NK-92 (cell line): Measurements from ENCODE around the gene SPAG16.
"Not testable (repeated sequence)": the region's sequence is repeated elsewhere in the genome, so short reads cannot be mapped to it uniquely, and the experiment has no call there.

Experiments
- DNase-seq: peaks from one replicate; lab custom pipeline; 2025; ENCODE audit not compliant: unreplicated experiment; lab: John Stamatoyannopoulos, UW

The SPAG16 gene

DNA sequence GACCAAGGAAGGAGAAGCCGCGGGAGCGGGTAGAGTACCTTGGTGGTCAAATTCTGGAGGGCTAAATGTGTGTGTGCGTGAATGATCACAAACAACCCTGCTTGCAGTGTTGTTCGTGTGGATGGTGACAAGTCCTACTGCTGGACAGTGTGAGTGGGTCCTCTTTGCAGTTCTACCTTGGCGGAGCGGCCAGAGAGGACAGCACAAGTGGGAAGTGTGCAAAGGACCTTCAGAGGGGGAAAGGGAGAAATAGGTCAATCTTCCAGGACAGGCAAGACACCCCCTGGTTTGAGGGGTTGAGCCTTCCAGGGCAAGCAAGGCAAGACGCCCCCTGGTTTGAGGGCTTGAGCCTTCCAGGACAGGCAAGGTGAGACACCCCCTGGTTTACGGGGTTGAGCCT, 122.8 kb downstream of the SPAG16 start:
- not testable (repeated sequence) for DNase-seq

DNA sequence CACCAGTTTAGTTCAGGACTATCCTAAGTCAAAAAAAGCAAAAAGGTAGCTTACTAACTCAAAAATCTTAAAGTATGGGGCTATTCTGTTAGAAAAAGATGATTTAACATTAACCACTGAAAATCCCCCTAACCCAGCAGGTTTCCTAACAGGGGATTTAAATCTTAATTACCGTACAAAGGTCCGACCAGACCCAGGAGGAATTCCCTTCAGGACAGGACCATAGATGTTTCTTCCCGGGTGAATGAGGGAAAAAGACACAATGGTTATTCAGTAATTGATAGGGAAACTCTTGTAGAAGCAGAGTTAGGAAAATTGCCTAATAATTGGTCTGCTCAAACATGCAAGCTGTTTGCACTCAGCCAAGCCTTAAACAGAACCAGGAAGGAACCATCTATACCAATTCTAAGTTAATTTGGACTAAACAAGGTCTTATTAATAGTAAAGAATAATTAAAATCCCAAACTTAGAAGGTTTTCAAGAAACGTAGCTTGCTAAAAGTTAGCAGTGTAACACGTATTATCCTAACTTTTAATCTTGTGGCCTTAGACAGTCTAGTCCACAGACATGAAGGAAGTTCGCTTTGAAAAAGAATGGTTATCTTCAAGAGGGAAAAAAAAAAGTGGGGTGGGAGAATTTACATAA, 124.3 kb downstream of the SPAG16 start:
- not testable (repeated sequence) for DNase-seq

DNA sequence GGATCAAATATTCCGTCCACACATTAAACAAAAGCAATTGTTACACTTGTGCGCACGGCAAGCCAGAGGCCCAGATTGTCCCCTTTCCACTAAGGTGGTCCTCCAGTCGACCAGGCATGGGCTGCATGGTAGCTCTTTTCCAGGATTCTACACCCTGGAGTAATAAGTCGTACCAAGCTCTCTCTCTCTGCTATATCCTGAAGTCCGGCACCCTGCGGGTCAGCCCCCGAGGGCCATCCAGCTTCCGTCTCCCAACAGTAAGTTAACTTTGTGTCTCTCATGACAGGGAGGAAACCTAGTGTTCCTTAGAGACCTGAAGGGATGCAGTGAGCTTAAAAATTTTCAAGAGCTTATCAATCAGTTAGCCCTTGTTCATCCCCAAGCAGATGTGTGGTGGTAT, 126.4 kb downstream of the SPAG16 start:
- DNase-seq: not testable (repeated sequence)

DNA sequence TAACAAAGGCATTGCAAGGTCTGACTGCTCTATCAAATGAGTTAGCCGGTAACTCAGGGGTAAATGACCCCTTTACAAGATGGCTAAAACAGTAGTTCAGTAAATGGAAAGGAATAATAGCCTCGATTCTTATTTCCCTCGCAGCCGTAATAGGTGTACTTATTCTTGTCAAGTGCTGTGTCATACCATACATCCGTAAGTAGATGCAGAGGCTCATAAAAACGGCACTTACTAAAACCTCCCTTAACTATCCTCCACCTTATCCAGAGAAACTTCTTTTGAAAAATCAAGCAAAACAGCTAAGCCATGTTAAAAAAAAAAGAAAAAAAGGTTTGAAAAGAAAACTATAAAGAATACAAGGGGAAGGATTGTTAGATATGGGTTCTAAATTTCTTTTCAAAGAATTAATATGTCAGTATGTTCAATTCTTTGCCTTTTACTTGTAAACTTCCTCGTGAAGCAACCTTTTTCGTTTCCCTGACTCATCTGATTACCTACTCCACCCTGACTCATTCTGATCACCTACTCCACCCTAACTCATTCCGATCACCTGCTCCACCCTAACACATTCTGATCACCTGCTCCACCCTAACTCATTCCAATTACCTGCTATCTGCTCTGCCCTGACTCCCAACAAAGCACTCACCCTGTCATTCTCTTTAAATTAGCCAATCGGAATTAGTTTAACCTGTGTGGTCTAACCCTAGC, 127.5 kb downstream of the SPAG16 start:
- DNase-seq: no peak

DNA sequence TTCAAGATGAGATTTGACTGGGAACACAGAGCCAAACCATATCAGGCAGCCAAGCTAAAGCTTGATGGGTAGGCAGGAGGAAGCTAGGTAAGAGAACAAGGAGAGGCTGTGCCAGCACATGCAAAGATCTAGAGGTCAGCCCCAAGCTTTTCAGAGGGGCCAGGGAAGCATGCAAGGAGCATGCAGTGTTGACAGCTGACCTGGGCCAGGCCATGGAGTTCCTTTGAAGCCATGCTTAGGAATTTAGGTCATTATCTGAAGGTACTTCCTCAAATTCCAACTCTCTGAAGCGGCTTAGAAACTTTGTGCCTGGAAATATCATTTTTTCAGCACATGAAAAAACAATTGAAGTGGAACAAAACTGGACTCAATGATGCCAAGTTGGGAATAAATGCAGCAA, 130.8 kb downstream of the SPAG16 start:
- no peak for DNase-seq

DNA sequence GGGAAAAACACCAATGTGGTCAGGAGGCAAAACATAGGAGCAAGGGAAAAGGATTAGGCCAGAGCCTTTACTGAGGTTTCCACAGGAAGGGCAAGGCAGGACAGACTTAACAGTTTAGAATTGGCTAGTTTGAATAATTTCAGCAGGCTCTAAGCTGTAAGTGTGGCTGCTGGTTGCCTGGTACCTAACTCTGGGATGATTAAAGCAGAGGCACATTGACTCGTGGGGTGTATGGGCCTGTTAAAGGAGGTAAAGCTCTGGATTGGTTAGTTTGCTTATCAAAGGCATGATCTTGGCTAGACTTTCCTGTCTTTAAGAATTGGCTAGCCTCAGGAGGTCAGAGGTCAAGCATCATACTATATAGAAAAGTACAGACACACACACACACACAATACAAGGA, 132.6 kb downstream of the SPAG16 start:
- no peak for DNase-seq

DNA sequence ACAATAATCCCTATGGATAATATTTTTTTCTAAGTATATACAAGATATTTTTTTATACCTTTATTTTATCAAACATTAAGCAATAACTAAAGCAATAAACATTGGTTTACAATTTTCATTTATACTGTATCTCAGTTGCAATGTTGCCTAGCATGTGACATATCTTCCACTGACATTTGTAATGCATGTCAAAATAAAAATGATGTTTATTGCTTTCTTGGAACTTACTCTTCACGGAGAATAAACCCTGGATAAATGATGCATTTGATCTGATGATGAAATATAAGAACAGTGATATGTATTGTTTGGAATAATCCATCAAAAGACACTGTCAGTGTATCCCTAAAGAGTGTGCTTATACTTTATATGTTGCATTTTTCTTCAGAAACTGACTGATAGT, 135.7 kb downstream of the SPAG16 start:
- DNase-seq: no peak

DNA sequence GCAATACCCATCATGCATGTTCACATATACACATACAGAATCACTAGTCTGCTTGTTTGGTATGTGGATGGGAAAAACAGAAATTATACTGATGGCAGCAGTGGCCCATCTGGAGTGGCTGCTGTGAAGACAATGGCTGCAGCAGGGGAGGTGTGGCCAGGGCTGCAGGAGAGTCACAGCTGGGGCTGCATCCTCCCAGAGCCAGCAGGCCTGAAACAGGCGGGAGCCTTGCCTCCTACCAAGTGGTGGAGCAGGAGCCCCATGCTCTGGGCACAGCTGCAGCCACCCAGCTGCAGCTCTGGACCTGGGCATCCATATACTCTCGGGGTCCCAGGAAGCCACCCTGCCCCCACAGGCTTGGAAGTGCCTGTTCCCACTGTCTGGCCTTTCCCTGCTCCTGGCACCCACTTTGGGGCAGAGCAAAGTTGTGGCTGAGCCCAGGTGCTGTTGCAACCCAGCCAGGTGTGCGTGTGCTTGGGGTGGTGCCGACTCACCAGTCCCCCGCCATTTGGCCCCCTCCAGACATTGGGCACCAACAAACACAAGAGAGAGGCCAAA, 136.6 kb downstream of the SPAG16 start:
- no peak for DNase-seq

DNA sequence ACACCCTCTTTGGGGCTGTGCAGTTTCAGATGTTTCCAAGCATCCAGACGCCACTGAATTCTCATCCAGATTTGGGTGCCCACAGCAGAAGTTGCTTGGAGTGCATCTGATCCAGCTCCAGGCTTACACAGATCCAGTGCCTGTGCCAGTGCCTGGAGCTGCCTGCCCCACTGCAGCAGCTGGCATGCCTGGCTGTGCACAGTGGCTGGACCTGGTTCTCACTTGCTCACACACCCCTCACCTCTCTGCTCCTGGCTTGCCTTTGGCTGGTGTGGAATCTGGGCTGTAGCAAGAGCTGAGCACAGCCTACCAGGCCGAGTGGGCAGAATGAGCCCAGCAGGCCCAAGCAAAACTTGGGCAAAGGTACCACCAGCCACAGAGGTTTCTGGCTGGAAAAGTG, 137.9 kb downstream of the SPAG16 start:
- no peak for DNase-seq

DNA sequence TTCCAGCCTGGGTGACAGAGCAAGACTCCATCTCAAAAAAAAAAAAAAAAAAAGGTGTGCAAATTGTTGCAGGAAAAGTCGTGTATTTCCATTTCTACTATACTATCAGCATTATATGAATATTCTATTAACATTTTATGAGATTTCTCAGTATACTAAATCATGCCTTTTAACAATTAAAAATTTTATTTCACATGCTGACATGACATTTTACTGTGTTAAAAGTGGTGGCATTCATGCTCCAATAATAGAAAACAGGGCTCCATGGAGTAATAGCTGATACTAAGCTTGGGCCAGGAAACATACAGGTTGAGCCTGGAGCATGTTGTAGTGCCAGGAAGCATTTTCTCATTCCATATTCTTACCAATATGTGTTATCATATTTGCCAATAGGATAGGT, 141.4 kb downstream of the SPAG16 start:
- DNase-seq: no peak

DNA sequence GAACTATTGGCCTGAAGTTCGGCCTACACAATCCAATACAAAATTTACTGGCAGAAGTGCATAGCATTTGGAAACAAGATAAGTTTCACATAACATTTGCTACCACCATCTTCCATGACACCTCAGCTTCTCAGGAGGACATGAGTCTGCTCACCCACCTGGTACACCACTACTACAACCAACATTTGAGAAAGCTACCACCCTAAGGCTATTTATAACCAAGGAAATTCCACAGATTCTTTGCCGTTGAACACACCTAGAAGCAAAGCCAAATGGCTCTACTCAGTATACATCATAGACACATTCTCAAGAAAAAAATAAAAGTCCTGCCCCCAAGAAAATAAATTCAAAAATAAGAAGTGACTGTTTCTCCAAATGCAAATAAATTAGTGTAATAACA, 145.3 kb downstream of the SPAG16 start:
- no peak for DNase-seq

DNA sequence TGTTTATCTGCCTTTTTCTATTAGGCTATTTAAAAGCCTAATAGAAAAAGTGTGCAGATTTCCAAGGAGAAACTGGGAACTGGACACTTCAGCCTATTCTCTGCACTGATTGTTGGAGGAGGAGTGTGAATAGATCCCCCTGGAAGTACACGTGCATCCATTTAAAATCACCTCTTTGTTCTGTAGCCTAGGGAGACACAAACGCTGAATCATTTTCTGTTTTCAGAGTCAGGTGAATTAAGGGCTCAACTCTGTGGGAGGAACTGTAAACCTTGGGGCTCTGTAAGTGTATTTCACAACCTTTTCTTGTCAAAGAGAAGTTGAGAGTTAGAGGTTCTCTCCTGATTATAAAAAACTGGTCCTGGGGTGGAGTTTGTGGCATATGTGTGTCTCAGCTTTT, 159.7 kb downstream of the SPAG16 start:
- DNase-seq: no peak

DNA sequence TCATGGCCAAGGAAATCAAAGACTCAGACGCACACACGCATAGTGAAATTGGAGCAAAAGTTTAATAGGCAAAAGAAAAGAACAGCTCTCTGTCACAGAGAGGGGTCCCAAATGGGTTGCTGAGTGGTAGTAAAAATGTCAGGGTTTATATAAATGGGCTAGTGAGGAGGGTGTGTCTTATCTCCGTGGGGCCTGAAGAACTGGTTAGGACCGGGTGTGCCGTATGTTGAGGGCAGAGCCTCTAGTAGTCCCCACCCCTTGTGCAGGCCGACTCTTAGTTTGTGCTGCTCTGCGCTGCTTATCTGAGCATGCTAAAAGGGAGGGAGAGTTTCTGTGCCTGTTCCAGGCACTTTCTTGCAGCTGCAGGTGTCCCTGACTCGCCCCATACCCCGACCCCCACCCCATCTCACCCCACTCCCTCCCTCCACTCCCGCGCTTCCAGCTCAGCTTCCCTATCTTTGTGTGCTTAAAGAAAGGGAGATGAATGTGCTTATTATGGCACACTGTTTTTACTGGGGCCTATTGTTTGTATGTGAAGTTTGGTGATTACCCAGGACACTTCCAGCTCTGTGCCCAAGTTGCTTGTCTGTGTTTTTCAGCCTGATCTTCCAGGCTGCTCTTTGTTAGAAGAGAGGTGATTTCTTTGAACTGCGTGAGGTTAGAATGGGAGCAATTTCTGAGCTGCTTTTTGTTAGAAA, 167.4 kb downstream of the SPAG16 start:
- no peak for DNase-seq

DNA sequence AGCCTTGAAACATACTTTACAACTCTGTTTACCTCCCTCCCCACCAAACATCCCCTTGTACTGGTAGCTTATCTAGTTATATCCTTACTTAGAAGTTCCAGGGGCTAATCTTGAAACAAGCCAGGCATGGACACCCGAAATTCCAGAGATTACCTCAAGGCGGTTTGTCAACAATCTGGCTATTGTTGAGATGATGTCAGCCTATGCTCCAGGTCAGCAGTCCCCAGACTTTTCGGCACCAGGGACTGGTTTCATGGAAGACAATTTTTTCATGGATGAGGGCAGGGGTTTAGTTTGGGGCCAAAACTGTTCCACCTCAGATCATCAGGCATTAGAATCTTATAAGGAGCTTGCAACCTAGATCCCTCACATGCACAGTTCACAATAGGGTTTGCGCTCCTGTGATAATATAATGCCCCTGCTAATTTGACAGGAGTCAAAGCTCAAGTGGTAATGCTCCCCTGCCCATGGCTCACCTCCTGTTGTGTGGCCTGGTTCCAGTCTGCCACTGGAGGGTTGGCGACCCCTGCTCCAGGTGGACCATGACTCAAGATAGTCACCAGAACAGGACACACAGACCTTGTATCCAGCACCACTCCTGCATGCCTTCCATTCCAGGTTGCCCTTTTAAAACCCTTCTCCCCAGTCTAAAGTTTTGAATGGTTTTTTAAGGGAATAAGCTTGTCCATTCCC, 171.2 kb downstream of the SPAG16 start:
- no peak for DNase-seq

DNA sequence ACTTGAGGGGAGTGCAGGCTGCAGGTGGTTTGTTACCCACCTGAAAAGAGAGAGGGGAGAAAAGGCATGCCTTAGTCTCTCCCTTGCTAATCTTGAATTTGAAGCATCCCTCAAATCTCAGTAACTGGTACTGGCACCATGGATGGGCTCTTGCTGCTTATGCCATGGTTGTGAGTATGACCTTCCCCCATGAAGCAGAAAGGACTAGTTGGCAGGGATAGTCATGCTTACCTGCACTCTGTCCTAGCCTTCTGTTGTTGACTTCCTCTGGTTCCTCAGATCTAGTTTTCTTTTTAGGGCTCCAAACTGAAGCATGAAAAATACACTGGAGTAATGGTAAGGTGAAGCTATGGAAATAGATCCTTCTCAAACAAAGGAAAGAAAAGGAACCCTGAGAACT, 191.2 kb downstream of the SPAG16 start:
- no peak for DNase-seq

DNA sequence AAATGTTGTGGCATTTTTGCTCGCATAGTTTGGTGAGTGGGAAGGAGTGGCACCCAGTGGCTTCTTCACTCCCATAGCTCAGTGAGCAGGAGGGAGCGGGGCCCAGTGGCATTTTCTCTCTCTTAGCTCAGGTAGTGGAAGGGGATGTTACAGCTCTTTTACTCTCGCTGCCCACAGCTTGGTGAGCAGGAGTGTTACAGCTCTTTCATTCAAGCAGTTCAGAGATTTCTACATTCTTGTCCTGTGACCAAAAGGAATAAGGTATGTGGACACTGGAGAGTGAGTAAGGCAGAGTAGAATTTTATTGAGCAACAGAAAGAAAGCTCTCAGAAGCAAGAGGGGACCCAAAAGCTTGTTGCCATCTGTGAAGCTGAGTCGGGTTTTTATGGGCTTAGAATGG, 192.4 kb downstream of the SPAG16 start:
- no peak for DNase-seq

DNA sequence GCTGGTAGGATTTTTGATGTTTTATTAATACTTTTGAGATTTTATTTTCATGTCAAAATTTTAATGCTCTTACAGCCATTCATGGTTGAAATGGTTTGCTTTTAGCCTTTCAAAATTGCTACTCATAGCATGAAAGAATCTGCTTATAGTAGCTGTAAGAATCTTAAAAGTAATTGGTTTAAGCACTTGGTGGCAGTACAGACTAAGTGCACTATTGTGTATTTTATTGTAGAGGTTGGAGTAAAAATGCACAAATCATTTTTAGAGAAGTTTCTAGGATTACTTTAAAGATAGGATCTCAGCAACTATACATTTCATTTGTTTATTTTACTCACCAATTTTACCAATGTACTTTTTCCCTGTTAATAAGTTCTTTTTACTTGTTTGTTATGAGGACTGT, 205.8 kb downstream of the SPAG16 start:
- no peak for DNase-seq

DNA sequence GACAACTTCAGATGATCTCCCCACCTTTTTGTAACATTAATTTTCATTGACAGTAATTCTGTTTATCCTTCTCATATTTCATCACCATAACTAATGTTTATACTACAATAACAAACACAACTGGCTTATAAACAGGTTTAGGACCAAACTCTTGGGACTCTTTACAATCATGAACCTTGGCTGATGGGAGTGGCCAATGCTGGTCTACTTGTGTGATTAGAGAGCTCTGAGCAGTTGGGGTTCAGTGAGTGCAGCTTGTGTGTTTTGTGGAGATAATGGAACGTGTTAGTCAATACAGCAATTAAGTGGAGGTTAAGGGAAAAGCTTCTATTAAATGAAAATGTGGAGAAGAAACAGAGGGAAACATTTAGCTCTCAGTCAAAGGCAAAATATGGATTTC, 207.1 kb downstream of the SPAG16 start:
- DNase-seq: no peak

DNA sequence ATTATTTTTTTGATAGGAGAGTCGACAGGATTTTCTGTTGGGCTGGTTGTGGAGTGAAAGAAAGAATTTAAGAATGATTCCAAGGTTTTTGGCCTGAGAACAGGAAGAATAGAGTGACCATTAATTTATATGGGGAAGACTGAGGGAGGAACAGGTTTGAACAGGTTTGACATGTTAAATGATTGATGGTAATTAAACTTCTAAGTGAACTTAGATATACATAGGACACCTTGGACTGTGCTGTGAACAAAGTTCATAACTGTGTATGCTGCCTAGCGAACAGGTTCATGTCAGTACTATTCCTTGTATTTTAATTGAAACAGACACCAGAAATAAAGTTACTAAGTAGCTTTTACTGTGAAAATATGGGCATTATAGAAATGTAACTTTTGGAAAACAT, 212.0 kb downstream of the SPAG16 start:
- no peak for DNase-seq

DNA sequence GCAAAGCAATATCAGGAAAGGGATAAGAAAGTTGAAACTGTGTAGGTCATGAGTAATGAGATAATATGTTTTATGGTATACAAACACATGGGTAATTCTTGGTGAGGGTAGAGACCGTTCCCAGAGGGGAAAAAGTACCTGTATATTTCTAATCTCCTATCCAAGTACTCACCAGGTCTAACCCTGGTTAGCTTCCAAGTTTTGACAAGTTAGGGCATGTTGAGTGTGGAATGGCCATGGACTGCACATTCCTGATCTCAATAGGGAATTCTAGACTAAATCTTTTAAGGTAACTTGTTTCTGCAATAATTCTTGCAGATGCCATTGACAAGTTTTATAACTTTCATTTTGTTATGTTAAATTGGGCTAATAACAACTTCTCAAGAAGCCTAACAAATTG, 216.6 kb downstream of the SPAG16 start:
- DNase-seq: no peak

DNA sequence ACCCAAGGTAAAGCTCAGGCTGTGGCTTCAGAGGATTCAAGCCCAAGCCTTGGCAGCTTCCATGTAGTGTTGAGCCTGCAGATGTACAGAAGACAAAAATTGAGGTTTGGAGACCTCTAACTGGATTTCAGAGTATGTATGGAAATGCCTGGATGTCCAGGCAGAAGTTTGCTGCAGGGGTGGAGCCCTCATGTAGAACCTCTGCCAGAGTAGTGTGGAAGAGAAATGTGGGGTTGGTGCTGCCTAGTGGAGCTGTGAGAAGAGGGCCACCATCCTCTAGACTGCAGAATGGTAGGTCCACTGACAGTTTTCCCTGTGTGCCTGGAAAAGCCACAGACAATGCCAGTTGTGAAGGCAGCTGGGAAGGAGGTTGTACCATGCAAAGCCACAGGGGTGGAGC, 239.9 kb downstream of the SPAG16 start:
- DNase-seq: no peak

DNA sequence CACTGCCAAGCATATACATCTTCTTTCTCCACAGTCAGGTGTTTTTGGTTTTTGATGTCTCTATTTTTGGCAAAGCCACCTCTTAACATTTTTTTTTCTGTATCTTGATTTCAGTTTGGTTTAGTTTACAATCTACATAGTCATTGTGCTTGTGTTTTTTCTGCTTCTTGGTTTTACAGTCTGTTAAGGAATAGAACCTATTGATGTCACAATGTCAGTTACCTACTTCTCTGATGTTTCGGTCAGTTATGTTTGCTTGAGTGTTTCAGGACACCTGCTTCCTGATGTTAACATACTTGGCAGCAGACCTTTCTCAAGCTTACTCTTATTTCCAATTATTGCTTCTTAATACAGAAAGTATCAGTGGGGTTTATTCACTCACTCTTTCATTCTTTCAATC, 253.3 kb downstream of the SPAG16 start:
- no peak for DNase-seq
